Astrocyte of the cerebellum (primary cell): Measurements from ENCODE around the gene TRAPPC3L.

Experiments used
- DNase-seq: peaks from one replicate; pipeline ENCODE4 v3.0.0-alpha.2; 2011; ENCODE audit warnings: low read depth
- H3K4me3 ChIP-seq: 2 replicates; pipeline ENCODE4 v1.5.1; 2011; ENCODE audit warnings: mild to moderate bottlenecking, low read depth, low read length, moderate library complexity
- in situ Hi-C: cut with HindIII; loops from 2 replicates; pipeline ENCODE4 v1.10.0; 2017; ENCODE audit warnings: low sequenced_read_pairs
- TF ChIP-seq, protein P1 (sequence below): IDR thresholded peaks from 2 replicates; pipeline ENCODE4 v1.5.1; 2012; ENCODE audit warnings: low read length, low read depth, moderate library complexity, mild to moderate bottlenecking; ENCODE audit errors: missing control alignments

TRAPPC3L gene

DNA sequence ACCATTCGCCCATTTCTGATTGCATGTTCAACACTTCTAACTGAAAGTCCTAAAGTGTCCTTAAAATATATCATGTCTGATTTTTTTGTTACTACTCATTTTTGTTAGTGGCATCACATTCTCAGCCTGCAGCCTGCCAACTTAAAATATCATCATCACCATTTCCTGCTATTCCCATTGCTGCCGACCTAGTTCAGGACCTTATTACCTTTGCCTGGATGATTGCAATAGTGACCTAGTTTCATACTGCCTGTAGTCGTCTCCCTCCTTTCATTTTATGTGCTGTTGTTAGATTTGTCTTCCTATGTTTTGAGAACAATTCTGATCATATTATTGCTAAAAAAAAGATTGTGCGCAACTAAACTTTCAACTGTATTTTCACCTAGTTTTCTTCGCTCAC lies 32.0 kb upstream of the TRAPPC3L start:
- H3K4me3 ChIP-seq, result no peak overlapping the region
- TF ChIP-seq, protein P1, sequence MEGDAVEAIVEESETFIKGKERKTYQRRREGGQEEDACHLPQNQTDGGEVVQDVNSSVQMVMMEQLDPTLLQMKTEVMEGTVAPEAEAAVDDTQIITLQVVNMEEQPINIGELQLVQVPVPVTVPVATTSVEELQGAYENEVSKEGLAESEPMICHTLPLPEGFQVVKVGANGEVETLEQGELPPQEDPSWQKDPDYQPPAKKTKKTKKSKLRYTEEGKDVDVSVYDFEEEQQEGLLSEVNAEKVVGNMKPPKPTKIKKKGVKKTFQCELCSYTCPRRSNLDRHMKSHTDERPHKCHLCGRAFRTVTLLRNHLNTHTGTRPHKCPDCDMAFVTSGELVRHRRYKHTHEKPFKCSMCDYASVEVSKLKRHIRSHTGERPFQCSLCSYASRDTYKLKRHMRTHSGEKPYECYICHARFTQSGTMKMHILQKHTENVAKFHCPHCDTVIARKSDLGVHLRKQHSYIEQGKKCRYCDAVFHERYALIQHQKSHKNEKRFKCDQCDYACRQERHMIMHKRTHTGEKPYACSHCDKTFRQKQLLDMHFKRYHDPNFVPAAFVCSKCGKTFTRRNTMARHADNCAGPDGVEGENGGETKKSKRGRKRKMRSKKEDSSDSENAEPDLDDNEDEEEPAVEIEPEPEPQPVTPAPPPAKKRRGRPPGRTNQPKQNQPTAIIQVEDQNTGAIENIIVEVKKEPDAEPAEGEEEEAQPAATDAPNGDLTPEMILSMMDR, result no peak
- in situ Hi-C loops, result no loop called here
- no peak for DNase-seq

DNA sequence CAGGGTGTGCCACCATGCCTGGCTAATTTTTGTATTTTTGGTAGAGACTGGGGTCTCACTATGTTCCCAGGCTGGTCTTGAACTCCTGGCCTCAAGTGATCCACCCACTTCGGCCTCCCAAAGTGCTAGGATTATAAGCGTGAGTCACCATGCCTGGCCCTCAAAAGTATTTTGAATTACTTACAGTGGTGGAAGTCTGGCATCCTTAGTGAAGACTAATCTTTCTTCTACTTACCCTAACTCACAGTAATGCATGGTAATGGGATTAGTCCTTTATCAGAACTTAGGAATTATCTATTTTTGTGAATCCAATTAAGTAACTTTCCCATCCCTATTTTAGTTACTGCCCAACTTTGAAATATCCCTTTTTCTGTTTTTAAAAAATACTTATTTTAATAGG lies 29.7 kb upstream of the TRAPPC3L start:
- TF ChIP-seq, protein P1, result no peak
- no peak for DNase-seq
- H3K4me3 ChIP-seq, result no peak overlapping the region
- in situ Hi-C loops, result no loop called here

DNA sequence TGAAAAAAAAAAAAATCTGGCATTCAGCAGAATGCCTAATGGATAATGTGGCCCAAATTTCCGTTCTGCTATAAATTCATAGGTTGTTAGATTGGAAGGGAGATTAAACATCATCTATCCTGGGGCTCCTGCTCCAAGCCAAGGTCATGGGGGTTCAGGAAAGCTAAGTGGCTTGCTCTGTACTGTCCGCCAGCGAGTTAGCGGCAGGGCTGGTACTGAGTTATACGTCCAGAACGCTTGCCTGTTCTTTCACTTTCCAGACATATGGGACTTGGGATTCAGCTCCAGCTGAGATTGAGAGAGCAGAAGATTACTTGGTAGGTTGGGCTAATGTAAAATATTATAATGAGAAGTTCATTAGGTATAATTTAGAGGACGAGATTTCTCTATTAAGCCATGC lies 26.7 kb upstream of the TRAPPC3L start:
- TF ChIP-seq, protein P1, result no peak
- in situ Hi-C loops, result no loop called here
- DNase-seq, result no peak
- peak overlapping the region; percentile 65 for H3K4me3 ChIP-seq

DNA sequence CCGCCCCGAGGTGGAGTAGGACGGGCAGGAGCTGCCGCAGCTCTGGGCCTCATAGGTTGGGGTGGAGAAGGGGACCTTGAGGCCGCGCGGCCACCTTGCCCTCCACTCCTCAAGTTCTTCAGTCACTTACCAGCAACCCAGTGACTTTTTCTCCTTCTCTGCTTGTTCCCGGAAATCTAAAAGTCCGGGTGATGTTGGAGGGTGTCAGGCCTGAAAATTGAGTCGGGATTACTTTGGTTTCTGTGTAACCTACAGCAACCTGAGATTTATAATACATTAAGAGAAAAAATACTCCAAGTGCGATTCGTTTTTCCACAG lies 26.2 kb upstream of the TRAPPC3L start:
- TF ChIP-seq, protein P1, result no peak
- H3K4me3 ChIP-seq, result peak overlapping the region; percentile 65
- no peak for DNase-seq
- in situ Hi-C loops, result no loop called here

DNA sequence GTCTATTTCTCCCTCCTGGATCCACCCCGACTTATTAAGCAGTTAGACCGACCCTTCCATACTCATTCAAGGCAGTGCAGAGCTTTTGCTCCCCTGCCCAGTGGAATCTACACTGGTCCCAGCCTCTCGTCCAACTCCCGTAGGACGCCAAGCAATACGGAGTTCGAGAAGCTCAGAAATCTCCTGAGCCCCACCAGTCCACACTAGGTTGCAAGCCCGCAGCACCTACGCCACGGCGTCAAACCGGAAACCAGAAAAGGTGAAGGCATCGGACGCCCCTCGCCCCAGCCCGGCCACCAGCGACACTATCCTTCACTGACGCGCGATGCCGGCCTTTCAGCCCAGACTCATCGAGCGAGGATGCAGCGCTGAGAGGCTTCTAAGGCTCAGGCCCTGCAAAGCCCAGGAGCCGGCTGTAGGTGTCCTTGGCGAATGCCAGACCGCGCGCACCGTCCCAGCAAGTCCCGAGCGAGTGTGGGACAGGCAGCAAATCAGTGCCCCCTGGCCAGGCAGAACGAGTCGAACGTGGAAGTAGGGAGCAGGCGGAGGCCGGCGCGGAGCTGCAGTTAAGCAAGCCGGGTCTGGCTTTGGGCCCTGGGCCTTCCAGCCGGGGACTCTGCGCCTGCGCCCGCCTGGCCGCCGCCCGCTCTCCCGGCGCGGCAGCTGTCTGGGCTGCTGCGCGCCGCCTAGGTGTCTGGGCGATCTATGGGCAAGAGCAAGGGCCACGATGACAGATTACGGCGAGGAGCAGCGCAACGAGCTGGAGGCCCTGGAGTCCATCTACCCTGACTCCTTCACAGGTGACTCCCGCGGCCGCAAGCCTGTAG lies 25.6 kb upstream of the TRAPPC3L start, which contains the start of gene RWDD1:
TSS of gene RWDD1 (plus strand) at position 649 of the 827 bp plus-strand sequence. CDS start at position 728, 79 bp downstream.
- H3K4me3 ChIP-seq, result peak within 1 kb of the TSS; percentile 65
- TF ChIP-seq, protein P1, result no peak
- in situ Hi-C loops, result no loop called here
- DNase-seq, result peak; percentile 99

DNA sequence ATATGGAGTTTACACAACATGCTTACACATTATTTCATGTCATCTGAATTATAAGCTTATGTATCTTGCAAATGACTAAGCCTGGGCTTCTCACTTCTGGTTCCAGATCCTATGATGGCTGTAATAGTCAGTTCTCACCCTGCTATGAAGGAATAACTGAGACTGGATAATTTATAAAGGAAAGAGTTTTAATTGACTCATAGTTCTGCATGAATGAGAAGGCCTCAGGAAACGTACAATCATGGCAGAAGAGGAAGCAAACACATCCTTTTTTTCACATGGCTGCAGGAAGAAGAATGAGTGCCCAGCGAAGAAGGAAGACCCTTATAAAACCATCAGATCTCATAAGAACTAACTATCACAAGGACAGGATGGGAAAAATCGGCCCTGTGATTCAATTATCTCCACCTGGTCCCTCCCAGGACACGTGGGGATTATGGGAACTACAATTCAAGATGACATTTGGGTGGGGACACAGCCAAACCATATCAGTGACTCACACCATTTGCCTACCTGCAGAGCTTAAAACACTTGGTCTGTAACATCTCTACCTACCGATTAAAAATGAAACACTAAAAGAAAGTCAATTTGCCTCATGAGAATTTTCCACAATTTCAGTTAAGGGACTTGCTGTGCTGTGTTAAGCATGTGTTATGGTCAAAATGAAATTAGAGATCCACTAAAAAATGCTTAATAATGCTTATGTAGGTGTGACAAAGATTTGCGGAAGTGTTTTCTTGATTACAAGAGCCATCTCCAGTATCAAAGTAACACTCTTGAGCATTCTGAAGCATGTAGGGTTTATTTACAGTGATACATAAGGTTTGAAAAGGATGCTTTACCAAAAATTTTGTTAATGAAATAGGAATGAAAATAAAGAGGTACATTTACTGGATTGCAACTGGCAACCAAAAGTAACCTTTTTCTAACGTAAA lies 23.6 kb upstream of the TRAPPC3L start:
- H3K4me3 ChIP-seq, result no peak overlapping the region
- DNase-seq, result no peak
- TF ChIP-seq, protein P1, result no peak
- in situ Hi-C loops, result no loop called here
